GOT3 (cell line): Measurements from ENCODE around the gene FCGR1A.
"Not testable (repeated sequence)": the region's sequence is repeated elsewhere in the genome, so short reads cannot be mapped to it uniquely, and the experiment has no call there.

ENCODE experiments used
- DNase-seq: peaks from one replicate; lab custom pipeline; 2025; ENCODE audit warnings: mixed read lengths; lab: John Stamatoyannopoulos, UW

The FCGR1A gene

DNA sequence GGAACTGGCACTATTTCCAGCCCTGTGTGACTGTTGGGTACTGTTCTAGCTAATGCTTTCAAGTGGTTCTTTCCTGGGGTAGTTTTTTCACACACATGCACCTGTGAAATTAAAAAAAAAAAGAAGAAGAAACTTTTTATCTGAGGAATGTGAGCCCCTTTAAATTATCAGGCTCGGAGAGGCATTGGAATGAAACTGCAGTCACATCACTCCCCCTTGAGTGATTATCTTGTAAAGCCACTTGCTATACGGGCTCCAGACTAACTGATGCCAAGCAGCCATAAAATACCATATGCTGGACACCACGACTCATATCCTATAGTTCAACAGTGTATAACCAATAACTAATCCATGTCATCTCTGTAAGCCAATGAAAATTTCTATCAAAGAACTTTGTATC is 5.4 kb upstream of the FCGR1A start:
- DNase-seq = not testable (repeated sequence)

- not testable (repeated sequence) for DNase-seq
These were observed 4.2 kb upstream of the FCGR1A start for GRCh38 chr1:149778313-149778712.

GRCh38 chr1:149781413-149781984 is 995 bp upstream of the FCGR1A start:
- not testable (repeated sequence) for DNase-seq

DNA sequence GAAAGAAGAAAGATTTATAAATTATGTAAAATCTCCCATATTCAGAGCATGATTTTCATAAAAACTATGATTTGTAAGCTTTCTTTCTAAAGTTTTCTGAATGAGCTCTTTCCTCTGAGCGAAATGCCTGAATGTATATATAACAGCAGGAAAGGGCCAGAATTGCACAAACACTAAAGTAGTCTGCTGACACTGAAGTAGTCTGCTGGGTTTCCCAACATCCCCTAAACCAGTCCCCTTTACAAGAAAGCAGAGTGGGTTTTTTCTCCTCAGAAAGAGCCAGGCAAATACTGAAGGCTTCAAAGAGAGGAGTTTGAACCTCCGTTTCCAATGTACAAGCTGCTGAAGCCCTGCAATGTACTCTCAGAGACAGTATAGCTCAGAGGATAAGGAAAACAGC is 795 bp downstream of the FCGR1A start:
- not testable (repeated sequence) for DNase-seq

GRCh38 chr1:149783868-149784267 is 1.4 kb downstream of the FCGR1A start:
- DNase-seq = not testable (repeated sequence)

DNA sequence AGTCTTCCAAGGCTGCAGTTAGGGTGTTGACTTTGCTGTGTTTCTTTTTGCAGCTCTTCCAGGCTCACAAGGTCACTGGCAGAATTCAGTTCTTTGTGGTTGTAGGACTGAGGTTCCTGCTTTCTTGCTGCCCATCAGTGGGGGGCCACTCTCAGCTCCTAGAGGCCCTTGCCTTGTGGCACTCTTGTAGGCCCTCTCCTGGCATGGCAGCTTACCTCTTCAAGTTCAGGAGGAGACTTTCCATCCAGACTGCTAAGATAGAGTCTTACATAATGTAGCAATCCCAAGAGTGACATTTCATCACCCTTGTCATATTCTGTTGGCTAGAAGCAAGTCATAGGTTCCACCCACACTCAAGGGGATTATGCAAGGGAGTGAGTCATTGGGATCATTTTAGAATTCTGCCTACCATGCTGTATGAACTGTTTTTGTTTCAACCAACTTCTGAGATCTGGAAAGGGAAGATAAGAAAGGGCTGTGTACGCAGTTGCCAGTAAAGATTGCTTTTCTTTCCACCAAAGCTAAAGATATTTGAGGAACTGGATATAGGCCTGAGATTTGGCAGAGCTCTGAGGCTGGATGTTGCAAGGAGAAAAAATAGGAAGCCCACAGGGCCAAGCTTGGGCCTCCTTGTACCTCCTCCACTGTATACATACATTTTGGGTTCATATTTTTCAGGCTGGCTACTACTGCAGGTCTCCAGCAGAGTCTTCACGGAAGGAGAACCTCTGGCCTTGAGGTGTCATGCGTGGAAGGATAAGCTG is 5.4 kb downstream of the FCGR1A start:
- not testable (repeated sequence) for DNase-seq

- not testable (repeated sequence) for DNase-seq
These were observed 10.0 kb downstream of the FCGR1A start for GRCh38 chr1:149792502-149792901.

DNA sequence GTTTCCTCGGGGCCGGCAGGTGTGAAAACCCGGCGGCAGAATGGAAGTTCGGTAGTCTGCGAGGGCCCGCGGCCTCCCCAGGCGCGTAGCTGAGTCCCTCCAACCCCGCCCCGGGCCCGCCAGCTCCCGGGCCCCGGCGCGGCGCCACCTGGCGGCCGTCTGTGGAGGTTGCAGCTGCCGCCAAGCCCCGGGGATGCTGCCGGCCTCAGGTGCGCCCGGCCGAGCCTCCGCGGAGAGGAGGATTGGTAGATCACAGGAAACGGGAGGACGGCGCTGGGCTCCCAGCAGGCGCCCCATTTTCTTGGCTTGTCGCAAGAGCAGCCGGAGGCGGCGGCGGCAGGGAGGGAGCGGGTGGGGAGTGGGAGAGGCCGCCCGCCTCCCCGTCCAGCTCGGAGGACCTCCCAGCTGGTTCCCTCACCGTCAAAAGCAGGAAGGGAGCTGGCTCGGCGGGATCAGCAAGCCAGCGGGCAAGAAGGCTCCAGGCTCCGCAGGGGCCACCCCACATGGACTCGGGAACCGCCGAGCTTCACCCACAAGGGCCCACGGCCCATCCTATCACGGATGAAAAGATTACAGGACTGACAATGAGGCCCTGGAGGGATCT is 10.5 kb downstream of the FCGR1A start:
- not testable (repeated sequence) for DNase-seq

DNA sequence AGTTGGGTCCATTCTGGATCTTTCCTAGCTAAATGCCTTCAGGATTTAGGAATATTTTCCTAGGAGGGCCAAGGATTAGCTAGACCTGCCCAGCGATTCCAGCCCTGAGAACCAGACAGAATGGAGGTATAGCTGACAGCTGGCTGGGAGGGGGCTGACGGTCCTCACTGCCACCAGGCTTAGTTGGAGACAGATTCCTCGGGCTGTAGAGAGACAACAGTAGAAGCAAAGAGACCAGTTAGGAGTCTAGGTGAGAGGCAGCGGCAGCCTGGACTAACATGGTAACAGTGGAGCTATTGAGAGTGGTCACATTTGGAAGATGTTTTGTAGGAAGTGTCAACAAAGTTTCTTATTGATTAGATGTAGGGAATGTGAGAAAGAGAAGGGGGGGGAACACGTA is 11.4 kb downstream of the FCGR1A start:
- not testable (repeated sequence) for DNase-seq

- DNase-seq = not testable (repeated sequence)
These were observed 19.1 kb downstream of the FCGR1A start for GRCh38 chr1:149801628-149802027.

- not testable (repeated sequence) for DNase-seq
These were observed 22.1 kb downstream of the FCGR1A start for GRCh38 chr1:149804417-149805080.

DNA sequence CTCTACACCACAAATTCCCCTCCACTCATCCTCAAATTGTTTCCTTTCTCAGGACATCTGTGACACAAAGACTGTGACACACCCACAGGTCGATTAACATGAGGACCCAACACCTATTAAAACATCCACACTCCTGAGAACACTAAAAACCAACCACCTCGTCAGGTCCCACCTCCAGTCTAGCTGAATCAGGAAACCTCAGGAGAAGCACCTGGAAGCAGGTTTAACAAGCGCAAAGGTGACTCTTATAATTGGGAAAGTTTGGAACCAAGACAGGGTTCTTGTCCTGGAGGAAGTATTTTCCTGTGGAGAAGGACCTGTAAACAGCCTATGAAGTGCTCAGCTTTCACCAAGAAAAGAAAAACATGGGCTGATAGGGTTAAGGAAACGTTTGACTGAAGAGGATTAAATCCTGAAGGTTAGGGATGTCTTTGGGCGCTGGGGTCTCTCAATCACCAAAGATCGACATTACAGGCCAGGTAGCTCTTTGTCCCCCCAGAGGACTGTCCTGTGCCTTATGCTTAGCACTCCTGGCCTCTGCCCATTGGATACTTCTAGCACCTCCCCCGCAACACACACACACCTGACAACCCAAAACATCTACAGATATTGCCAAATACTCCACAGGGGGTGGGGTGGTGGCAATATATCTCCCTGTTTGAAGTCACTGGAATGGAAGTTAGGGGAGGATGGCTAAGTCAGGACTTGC is 28.4 kb downstream of the FCGR1A start:
- DNase-seq = not testable (repeated sequence)

GRCh38 chr1:149811514-149811889 is 29.0 kb downstream of the FCGR1A start:
- not testable (repeated sequence) for DNase-seq

GRCh38 chr1:149811890-149812829 is 29.7 kb downstream of the FCGR1A start:
- not testable (repeated sequence) for DNase-seq

DNA sequence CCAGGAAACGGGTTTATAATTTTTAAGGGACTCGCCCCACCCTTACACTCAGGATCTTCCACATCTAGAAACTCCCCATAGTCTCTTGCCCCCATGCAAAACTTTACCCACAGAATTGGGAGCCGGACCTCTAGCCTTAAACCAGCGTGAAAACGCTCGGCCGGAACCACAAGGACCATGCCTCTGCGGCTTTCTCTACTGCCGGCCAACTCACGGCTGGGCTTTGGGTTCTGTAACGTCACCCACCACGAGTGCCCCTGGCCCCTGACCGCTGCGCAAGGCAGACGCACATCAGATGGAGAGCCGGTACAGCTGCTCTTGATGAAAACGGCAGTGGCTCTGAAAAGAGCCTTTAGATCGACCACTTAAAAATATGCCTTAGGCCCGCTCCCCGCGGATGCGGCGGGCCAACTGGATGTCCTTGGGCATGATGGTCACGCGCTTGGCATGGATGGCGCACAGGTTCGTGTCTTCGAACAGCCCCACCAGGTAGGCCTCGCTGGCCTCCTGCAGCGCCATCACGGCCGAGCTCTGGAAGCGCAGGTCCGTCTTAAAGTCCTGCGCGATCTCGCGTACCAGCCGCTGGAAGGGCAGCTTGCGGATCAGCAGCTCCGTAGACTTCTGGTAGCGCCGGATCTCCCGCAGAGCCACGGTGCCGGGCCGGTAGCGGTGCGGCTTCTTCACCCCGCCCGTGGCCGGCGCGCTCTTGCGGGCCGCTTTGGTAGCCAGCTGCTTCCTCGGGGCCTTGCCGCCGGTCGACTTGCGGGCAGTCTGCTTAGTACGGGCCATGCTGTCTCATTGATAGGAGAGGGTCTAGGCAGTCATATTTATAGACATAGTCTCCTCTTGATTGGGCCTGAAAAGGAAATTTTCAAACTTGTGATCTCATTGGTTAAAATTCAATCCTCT is 30.7 kb downstream of the FCGR1A start:
- DNase-seq = not testable (repeated sequence)

GRCh38 chr1:149820387-149820786 is 37.9 kb downstream of the FCGR1A start:
- not testable (repeated sequence) for DNase-seq

- DNase-seq = not testable (repeated sequence)
These were observed 44.1 kb downstream of the FCGR1A start for GRCh38 chr1:149826555-149826954.

DNA sequence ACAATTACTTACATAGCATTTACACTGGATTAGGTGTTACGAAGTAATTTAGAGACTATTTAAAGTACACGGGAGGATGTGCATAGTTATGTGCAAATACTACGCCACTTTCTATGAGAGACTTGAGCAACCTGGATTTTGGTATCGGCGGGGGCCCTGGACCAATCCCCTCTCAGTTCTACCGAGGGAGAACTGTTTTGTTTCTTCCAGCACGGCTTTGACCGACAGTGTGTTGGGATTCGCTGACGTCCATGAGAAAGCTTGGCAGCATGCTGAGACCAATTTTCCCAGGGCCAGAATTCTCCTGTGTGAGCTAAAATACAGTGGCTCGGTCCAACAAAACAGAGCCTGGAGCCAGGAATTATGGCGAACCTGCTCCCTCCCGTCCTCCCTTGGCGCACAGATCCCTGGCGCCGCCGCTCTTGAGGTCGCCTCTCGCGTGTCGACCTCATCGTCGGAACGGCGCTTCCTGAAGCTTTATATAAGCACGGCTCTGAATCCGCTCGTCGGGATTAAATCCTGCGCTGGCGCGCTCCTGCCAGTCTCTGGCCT is 49.3 kb downstream of the FCGR1A start:
- DNase-seq = not testable (repeated sequence)
